Suprapubic skin (tissue), 3 donors: ENCODE results near the gene EDARADD.

ENCODE experiments used
- CTCF ChIP-seq, 2 donors: fragments of 200-600 bp in 1 of 2; fragments of 450-650 bp in 1 of 2; sonication (generic) in 1 of 2; IDR thresholded peaks; one replicate each; pipeline ENCODE4 v1.5.1; 2016 to 2019; ENCODE audit warnings: antibody characterized with exemption in 2 of 2, mild to moderate bottlenecking in 1 of 2, moderate library complexity in 1 of 2
- POLR2AphosphoS5 ChIP-seq, 3 donors: sonication (generic); formaldehyde crosslinking; IDR thresholded peaks; one replicate each; pipeline ENCODE4 v1.6.1; 2017; ENCODE audit warnings: antibody characterized with exemption in 3 of 3

- TF ChIP-seq CTCF (IDR thresholded peaks at IDR 0.05) (no peak), POLR2AphosphoS5 (IDR thresholded peaks at IDR 0.05) (no peak)
Measured at GRCh38 chr1:236502972-236503639, 109.0 kb downstream of the EDARADD start.
